Epithelial cell of proximal tubule (primary cell): ENCODE measurements around the gene TRIP13. TPM values are rescaled to one million over a fixed set of nuclear protein-coding genes. Genes with fewer than 3 reads are reported as not detected.

Experiments
- DNase-seq: peaks from one replicate; pipeline ENCODE4 v3.0.0-alpha.2; 2011; ENCODE audit warnings: low read depth
- H3K4me3 ChIP-seq: 2 replicates; pipeline ENCODE4 v1.5.1; 2011; ENCODE audit warnings: low read depth, mild to moderate bottlenecking, low read length
- CTCF ChIP-seq: conservative IDR thresholded peaks from 2 replicates; pipeline ENCODE4 v1.5.1; 2012; ENCODE audit warnings: low read depth, mild to moderate bottlenecking, low read length
- total RNA-seq: library from RNA; depleted of rRNA; stranded (reverse); fragments of >200 nt; gene quantifications from 2 replicates; pipeline ENCODE4 v1.2.3, GENCODE V29; 2015

Gene TRIP13
- total RNA-seq, 1 donor from 2014 or later = 66.7 TPM

GRCh38 chr5:854217-854616, 38.5 kb upstream of the TRIP13 start:
- TF ChIP-seq CTCF = no peak
- DNase-seq = no peak
- no peak overlapping the region for H3K4me3 ChIP-seq

- no peak for TF ChIP-seq CTCF
- H3K4me3 ChIP-seq = no peak overlapping the region
These were observed 37.5 kb upstream of the TRIP13 start for GRCh38 chr5:854966-855743.

GRCh38 chr5:855771-856530, 36.7 kb upstream of the TRIP13 start:
- no peak for TF ChIP-seq CTCF
- H3K4me3 ChIP-seq = no peak overlapping the region
- no peak for DNase-seq

More at GRCh38 chr5:854966-855743, 37.5 kb upstream of the TRIP13 start:
- no peak for DNase-seq

GRCh38 chr5:856531-857425, 35.9 kb upstream of the TRIP13 start:
- no peak overlapping the region for H3K4me3 ChIP-seq
- DNase-seq = no peak
- TF ChIP-seq CTCF = no peak

GRCh38 chr5:858726-859125, 34.0 kb upstream of the TRIP13 start:
- H3K4me3 ChIP-seq = no peak overlapping the region
- DNase-seq = no peak
- no peak for TF ChIP-seq CTCF

GRCh38 chr5:859391-859790, 33.3 kb upstream of the TRIP13 start:
- H3K4me3 ChIP-seq = no peak overlapping the region
- DNase-seq = no peak
- TF ChIP-seq CTCF = no peak
